RWPE2 (cell line): ENCODE results near the gene GMCL2.

Experiments used
- ATAC-seq: fragments of 200-7000 bp; cut with Tn5 transposase; 3 replicates; pipeline ENCODE4 v1.9.1; 2021; ENCODE audit warnings: low read depth
- DNase-seq: peaks from one replicate; pipeline ENCODE4 v3.0.0-alpha.2; 2020; ENCODE audit warnings: low spot score
- H3K27ac ChIP-seq: fragments of 450-650 bp; 2 replicates; pipeline ENCODE4 v1.5.1; 2017; ENCODE audit warnings: mild to moderate bottlenecking; ENCODE audit not compliant: poor library complexity, severe bottlenecking
- H3K27me3 ChIP-seq: fragments of 250-450 bp; sonication (Bioruptor Pico); 2 replicates; pipeline ENCODE4 v1.5.1; 2021; ENCODE audit warnings: mild to moderate bottlenecking, moderate library complexity; ENCODE audit not compliant: insufficient read depth, poor library complexity, severe bottlenecking
- H3K36me3 ChIP-seq: fragments of 250-450 bp; sonication (Bioruptor Pico); 2 replicates; pipeline ENCODE4 v1.5.1; 2020; ENCODE audit warnings: low read depth, mild to moderate bottlenecking, moderate library complexity
- H3K4me1 ChIP-seq: fragments of 250-450 bp; sonication (Bioruptor Pico); 2 replicates; pipeline ENCODE4 v1.5.1; 2021; ENCODE audit warnings: mild to moderate bottlenecking, moderate library complexity; ENCODE audit not compliant: insufficient read depth, poor library complexity, severe bottlenecking
- H3K4me3 ChIP-seq: fragments of 250-450 bp; sonication (Bioruptor Pico); 2 replicates; pipeline ENCODE4 v1.5.1; 2021; ENCODE audit warnings: mild to moderate bottlenecking, moderate library complexity; ENCODE audit not compliant: severe bottlenecking
- H3K9me3 ChIP-seq: fragments of 250-450 bp; sonication (Bioruptor Pico); 2 replicates; pipeline ENCODE4 v1.5.1; 2021; ENCODE audit warnings: mild to moderate bottlenecking, moderate library complexity; ENCODE audit not compliant: severe bottlenecking
- CTCF ChIP-seq: fragments of 450-650 bp; IDR thresholded peaks from one replicate; pipeline ENCODE4 v1.5.1; 2017; ENCODE audit warnings: mild to moderate bottlenecking, moderate library complexity; ENCODE audit not compliant: poor library complexity, severe bottlenecking

The GMCL2 gene

GRCh38 chr5:178191661-178192060, 4.5 kb upstream of the GMCL2 start:
- TF ChIP-seq CTCF = no peak
- Histone ChIP-seq H3K9me3 (no peaks in the 10 kb centered on the region), H3K4me1 (peaks cover 8% of the 10 kb centered on the region), H3K27me3 (no peaks in the 10 kb centered on the region), H3K27ac (no peak overlapping the region), H3K36me3 (no peaks in the 10 kb centered on the region), H3K4me3 (no peak overlapping the region)
- ATAC-seq (no peak), DNase-seq (no peak)

- Histone ChIP-seq H3K27me3 (no peaks in the 10 kb centered on the region), H3K4me3 (no peak overlapping the region), H3K9me3 (no peaks in the 10 kb centered on the region), H3K36me3 (no peaks in the 10 kb centered on the region), H3K27ac (no peak overlapping the region), H3K4me1 (peaks cover 8% of the 10 kb centered on the region)
- DNase-seq = no peak
- no peak for TF ChIP-seq CTCF
- no peak for ATAC-seq
These were observed 2.3 kb upstream of the GMCL2 start for GRCh38 chr5:178189433-178189832.

GRCh38 chr5:178186427-178186826, 744 bp downstream of the GMCL2 start:
- H3K9me3 ChIP-seq = no peaks in the 10 kb centered on the region
- no peaks in the 10 kb centered on the region for H3K27me3 ChIP-seq
- ATAC-seq (peak; percentile 60), DNase-seq (no peak)
- no peak for TF ChIP-seq CTCF
- no peaks in the 10 kb centered on the region for H3K36me3 ChIP-seq
- H3K27ac ChIP-seq = no peak overlapping the region
- no peaks in the 10 kb centered on the region for H3K4me1 ChIP-seq
- no peak overlapping the region for H3K4me3 ChIP-seq

GRCh38 chr5:178182158-178182876, 4.9 kb downstream of the GMCL2 start:
- no peak overlapping the region for H3K27ac ChIP-seq
- TF ChIP-seq CTCF = no peak
- H3K9me3 ChIP-seq = no peaks in the 10 kb centered on the region
- no peaks in the 10 kb centered on the region for H3K36me3 ChIP-seq
- no peaks in the 10 kb centered on the region for H3K4me1 ChIP-seq
- DNase-seq = peak; percentile 22
- H3K4me3 ChIP-seq = no peak overlapping the region
- peak; percentile 44; the same call in 2 of the 3 replicates for ATAC-seq
- no peaks in the 10 kb centered on the region for H3K27me3 ChIP-seq

GRCh38 chr5:178180141-178180863, 6.9 kb downstream of the GMCL2 start:
- Histone ChIP-seq H3K36me3 (no peaks in the 10 kb centered on the region), H3K4me3 (no peak overlapping the region), H3K9me3 (no peaks in the 10 kb centered on the region), H3K27me3 (no peaks in the 10 kb centered on the region), H3K4me1 (no peaks in the 10 kb centered on the region), H3K27ac (no peak overlapping the region)
- TF ChIP-seq CTCF = no peak
- DNase-seq (peak; percentile 17), ATAC-seq (no peak)
